Activated effector memory CD4-positive, alpha-beta T cell treated with Interleukin-2 at 50 U/mL for 16 hours (primary cell): Measurements from ENCODE around the gene PRPF4.
"Not testable (repeated sequence)": the region's sequence is repeated elsewhere in the genome, so short reads cannot be mapped to it uniquely, and the experiment has no call there.

Experiments
- DNase-seq: peaks from one replicate; pipeline ENCODE4 v3.0.0-alpha.2; 2020

PRPF4 gene

DNA sequence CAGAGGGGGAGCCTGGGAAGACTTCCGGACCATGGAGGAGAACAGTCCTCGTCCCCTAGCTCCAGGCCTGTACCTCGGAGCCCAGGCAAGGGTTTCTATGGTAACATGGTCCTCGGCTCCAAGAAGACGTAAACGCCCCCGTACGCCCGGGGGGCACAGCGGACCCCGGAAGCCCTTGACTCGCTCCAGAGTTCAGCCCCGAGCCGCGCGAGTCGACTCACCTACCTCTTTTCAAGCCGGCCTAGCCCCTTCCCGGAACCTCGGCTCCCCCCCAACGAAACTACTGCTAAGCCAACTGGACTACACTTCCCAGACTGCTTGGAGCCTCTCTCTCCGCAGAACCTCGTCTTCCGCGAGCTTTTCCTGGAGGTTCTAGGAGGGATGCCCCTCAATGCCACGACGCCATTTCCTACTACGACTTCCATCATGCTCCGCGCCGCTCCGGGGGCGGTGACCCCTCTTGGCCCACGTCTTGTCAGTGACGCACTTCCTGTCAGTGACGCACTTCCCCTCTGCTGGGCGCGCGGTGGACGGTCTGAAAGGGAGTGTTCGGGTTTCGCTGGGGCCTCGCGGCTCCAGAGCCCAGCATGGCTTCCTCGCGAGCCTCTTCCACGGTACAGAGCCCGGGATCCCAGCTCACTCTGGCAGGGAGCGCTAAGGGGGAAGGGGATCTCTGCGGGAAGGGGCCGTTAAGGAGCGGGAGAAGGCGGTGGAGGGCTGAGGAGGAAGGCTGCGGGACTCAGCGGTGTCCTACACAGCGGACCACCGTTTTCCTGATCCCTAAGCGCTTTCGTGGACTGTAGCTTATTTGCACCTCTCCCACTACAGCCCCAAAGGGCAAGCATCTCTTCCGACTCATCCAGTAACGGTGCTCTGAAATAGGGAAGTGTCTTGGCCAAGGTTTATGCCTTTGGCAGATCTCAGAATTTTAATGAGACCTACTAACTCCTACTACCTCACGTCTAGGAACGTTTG, at the start of gene PRPF4, which contains the start of gene CDC26:
Gene PRPF4 (plus strand): TSS at position 502 of the 975 bp plus-strand sequence. CDS start 86 bp downstream, at position 588.
Gene CDC26 (minus strand): TSS at position 416 of the 975 bp plus-strand sequence. CDS start 3,065 bp downstream, outside the sequence.
- peak; percentile 91 for DNase-seq

- no peak for DNase-seq
Observed at GRCh38 chr9:113227436-113227835, 48.0 kb upstream of the PRPF4 start.

- no peak for DNase-seq
Observed at GRCh38 chr9:113228130-113228665, 47.3 kb upstream of the PRPF4 start.

GRCh38 chr9:113231701-113232100, 43.8 kb upstream of the PRPF4 start:
- DNase-seq: no peak

- not testable (repeated sequence) for DNase-seq
Observed at GRCh38 chr9:113235701-113236255, 39.7 kb upstream of the PRPF4 start.

- DNase-seq: no peak
Observed at GRCh38 chr9:113237026-113237425, 38.4 kb upstream of the PRPF4 start.

DNA sequence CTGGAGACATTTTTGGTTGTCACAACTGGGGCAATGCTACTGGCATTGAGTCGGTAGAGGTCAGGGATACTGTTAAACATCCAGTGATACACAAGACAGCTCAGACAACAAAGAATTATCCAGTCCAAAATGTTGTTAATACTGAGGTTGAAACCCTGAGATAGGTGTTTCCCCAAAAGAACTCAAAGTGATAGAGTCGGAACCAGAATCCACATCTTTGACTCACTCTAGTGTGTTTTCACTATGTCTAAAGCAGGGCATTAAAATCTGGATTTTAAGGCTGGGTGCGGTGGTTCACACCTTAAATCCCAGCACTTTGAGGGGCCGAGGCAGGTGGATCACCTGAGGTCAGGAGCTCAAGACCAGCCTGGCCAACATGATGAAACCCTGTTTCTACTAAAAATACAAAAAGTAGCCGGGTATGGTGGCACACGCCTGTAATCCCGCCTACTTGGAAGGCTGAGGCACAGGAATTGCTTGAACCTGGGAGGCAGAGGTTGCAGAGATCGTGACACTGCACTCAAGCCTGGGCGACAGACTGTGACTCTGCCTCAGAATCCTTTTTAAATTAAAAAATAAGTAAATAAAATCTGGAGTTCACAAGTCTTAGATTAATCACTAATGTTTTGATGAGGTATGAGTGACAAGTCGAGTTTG, 37.1 kb upstream of the PRPF4 start:
- DNase-seq: no peak

GRCh38 chr9:113238859-113239232, 36.6 kb upstream of the PRPF4 start:
- no peak for DNase-seq

DNA sequence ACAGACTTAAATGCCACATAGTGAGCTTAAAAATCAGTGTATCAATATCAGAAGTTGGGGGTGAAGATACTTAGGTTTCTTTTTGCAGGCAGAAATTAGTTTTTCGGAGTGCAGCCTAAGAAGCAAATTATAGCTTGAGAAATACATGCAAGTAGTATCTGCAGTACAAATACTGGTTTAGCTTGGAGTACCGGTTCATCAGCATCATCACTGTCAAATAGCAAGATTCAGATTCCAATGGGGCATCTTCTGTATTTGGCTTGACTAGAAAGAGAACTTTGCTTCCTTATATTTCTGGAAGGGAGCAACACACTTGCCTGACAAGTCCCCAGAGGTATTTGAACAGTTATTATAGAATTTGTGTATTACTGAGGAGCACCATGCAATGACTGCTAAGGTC, 34.3 kb upstream of the PRPF4 start:
- DNase-seq: no peak

GRCh38 chr9:113244556-113244955, 30.9 kb upstream of the PRPF4 start:
- no peak for DNase-seq

- DNase-seq: no peak
Observed at GRCh38 chr9:113245894-113246293, 29.6 kb upstream of the PRPF4 start.

- DNase-seq: no peak
Observed at GRCh38 chr9:113246928-113247327, 28.5 kb upstream of the PRPF4 start.

DNA sequence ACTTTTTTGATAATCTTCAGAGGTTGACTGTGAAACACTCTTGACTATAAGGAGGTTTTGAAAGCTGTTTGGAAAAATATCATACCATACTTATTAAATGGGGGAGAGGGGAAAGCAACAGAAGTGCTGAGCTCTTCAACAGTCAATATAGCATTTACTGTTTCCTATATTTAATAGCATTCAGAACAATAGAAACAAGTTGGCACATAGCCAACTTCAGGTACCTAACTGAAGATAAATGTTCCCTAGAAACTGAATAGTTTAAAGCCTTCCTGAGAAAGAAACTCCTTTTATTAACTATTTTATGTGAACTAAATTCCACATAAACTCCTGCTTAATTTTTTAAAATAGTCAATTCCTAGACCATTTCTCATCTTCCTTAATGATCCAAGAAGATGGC, 27.8 kb upstream of the PRPF4 start:
- no peak for DNase-seq

DNA sequence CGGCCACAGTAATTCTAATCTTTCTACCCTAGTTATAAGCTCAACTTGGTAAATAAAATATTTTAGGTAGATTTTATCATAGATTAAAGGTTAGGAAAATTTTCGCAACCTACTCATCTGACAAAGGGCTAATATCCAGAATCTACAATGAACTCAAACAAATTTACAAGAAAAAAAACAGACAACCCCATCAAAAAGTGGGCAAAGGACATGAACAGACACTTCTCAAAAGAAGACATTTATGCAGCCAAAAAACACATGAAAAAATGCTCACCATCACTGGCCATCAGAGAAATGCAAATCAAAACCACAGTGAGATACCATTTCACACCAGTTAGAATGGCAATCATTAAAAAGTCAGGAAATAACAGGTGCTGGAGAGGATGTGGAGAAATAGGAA, 25.8 kb upstream of the PRPF4 start:
- DNase-seq: not testable (repeated sequence)

DNA sequence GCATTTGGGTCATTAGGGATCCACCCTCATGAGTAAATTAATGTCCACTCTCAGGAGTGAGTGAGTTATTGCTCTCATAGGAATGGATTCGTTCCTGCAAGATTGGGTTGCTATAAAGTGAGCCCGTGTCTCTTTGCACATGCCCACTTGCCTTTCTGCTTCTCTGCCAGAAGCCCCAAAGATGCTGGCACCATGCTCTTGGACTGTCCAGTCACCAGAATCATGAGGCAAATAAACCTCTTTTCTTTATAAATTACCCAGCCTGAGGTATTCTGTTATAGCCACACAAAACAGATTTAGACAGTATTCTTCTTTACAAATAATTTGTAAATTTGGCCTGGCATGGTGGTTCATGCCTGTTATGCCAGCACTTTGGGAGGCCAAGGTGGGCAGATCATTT, 24.7 kb upstream of the PRPF4 start:
- no peak for DNase-seq

DNA sequence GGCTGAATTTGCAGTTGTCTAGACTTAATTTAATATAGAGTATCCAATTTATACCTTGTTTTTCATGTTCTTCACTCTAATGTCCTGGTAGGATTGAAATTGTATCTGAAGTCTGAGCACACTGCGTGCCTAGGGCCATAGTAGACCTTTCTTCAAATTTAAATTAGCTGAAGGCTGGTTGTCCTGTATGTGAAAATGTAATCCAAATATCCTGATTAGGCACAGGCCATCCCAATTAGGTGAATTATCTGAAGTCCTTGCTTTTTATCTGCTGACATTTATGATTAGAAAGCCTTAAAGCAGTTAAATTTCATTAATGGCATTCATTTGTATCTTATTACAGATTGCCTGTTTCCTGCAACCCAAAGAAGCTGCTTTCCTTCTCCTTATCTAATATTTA, 20.5 kb upstream of the PRPF4 start:
- DNase-seq: no peak

DNA sequence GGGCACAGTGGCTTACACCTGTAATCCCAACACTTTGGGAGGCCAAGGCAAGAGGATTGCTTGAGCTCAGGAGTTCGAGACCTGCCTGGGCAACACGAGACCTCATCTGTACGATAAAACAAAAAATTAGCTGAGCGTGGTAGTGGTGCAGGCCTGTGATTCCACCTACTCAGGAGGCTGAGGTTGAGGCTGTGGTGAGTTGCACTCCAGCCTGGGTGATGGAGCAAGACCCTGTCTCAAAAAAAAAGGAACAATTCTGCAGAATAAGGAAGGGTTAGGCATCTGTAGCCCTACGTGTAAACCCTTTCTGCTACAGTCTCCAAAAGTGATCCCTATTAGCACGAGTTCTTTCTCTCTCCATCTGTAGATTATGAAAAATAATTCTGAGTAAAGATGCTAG, 20.0 kb upstream of the PRPF4 start:
- DNase-seq: no peak

GRCh38 chr9:113257863-113258262, 17.6 kb upstream of the PRPF4 start:
- DNase-seq: no peak

GRCh38 chr9:113258282-113258681, 17.2 kb upstream of the PRPF4 start:
- DNase-seq: no peak

DNA sequence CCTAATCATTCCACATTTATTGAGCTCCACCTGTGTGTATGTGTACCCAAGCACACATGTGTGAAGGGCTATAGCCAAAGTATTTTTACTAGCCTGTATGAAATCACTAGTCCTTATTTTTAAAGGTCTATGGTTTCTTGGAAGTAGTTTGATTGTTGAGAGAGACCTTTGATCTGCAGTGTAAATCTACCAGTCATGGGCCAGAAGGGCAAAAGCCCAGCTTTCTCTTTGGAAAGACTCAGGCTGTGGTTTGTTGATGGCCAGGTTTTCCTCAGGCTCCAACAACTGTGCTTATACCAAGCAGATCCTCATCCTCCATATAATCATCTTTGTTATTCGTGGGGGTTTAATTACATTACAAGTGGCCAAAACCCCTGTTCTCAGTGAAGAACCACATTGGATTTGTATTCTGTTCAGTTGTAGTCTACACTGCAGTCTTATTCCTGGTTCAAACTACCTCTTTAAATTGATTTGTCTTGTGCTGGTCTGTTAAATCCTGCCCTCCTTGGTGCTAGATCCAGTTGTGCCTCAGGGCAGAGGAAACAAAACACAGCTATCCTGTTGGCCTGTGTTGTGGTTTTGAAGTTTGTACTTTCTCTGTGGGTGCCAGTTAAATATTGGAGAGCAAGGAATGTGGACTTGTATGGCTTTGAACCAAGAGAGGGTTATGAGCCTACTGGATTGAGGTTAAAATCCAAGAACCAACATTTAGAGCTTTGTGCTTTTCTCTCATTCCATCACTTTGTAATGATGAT, 13.4 kb upstream of the PRPF4 start:
- DNase-seq: no peak

- no peak for DNase-seq
Observed at GRCh38 chr9:113266174-113266573, 9.3 kb upstream of the PRPF4 start.

DNA sequence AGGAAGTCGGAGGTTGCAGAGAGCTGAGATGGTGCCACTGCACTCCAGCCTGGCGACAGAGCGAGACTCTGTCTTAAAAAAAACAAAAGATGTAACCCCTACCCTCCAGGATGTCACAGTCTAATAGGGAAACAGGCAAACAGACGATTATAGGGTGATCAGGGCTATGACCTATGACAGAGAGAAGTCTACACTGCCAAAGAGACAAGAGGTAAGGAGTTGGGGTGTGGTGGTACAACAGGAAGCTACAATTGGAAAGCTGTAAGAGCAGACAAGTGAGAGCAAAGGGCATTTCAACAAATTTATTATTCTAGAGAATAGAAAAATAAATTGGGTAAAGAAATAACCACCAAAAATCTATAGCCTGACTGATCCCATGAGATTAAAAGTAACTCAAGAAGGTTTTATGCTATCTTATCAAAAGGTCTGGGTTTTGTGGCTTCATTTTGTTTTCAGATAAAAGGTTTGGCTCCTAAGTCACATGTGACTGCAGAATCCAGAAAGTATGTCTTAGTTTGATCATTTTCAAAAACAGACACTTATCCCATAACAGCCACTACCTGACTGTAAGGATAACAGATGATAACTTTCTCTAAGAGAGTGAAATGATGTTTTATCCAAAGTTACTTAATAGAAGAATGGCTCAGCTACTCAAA, 7.4 kb upstream of the PRPF4 start:
- DNase-seq: no peak
